HG03442 (cell line): ENCODE measurements around the gene GAS6.

Experiments used
- ATAC-seq: cut with Tn5 transposase; IDR thresholded peaks from one replicate; pipeline ENCODE4 v1.9.1; 2021; ENCODE audit warnings: mild to moderate bottlenecking, moderate library complexity; ENCODE audit not compliant: unreplicated experiment

Gene GAS6

DNA sequence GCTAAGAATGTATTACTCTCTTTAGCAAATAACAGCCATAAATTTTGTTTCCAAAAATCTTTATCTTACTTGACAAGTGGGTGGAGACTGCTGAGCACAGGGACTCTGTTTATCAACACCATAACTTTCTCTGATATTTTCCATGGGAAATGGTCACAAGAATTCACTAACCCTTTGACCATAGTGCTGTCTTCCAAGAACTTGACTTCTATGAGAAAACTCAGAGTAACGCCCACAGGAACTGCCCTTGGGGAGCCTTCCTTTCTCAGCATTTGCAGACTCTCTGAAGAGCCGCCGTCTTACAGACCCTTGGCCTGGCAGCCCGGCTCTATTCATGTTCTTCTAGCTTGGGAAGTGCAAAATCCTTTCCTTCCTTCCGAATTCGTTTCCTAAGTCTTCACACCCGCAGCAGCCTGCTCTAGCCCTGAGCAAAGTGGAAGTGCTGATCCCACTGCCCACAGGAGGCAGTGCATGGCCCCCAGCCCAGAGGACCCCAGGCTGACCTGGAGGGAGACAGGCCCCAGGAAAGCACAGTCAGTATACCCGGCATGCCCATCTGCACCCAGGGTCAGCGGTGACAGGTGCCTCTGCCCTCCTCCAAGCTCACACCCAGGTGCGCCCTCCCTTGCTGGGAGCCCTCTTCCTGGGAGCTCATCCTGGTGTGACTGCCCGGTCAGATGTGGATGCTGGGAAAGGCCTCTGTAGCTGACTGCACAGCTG is 10.2 kb downstream of the GAS6 start:
- ATAC-seq, result no peak

DNA sequence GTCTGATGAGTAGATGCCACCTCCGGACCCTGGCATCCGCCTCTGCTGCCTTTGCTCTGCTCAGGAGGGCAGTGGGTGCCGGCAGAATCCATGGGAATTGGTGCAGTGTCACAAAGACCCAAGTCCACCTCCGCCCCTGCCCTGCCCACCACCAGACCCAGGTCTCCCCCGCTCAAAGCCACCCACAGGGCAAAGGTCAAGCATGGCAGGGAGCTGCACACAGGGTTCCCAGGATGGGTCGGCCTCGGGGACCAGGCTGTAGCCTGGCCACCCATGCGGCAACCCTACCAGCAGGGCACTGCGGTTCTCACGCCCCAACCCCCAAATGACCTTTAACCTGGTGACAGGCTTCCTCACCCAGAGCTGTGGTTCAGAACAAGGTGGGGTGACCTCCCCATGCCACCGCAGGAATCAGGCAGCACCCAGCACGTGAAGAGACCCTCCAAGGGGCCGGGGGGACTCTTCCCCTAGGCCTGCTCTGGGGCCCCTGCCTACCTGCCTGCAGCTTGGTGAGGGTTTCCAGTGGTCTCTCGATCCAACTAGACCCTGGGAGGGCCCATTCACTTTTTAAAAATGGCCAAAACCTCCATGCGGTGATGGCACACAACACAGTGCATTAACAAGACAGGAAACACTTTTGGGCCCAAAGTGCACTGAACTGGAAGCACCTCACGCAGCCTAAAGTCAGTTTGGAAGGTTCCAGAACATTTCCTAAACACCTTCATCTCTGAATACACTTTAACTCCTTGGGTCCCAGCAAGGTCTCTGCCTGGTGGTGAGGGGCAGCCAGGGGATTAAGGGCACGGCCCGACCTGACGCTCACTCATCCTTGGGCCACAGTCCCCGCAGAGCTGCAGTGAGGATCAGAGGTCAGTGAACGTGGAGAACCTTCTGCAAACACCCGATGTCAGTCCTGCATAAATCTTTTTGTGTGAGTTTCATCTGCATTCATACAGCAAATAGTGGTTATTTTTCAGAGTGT is 11.0 kb downstream of the GAS6 start:
- no peak for ATAC-seq

DNA sequence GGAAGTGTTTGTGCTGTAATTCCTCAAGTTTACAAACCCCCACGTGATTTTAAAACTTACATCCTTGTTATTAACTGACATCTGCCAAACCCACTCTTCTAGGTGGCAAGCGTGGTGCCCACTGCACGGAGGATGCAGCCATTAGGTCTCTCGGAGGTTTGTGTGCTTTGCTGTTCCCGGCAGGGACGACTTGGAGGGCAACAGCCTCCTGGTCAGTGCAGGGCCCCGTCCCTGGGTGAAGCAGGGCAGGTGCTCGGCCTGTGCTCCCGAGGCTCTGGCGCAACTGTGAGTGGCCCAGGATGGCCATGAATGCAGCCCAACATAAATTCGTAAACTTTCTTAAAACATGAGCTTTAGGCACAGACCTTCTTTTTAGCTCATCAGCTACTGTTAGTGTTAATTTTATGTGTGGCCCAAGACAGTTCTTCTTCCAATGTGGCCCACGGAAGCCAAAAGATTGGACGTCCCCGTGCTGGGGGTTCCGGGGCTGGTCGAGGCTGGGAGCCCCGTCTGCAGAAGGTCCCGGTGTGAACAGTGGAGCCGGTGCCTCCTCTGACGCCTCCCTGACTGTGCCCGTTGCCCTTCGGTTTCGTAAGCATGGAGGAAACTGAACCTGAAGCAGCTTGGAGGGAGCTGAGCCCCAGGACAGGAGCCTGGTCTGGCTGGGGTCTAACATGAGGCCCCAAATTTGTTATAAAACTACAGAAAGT is 11.9 kb downstream of the GAS6 start:
- no peak for ATAC-seq

DNA sequence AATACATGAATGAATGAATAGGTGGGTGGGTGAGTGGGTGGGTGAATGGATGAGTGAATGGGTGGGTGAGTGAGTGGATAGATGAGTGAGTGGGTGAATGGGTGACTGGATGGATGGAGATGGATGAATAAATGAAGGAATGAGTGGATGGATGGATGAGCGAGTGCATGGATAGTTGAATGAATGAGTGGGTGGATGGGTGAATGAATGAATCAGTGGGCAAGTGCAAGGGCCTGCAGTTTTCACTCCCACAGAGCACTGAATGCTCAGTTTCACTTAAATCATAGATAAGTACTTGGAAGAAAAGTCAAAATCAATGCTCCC is 12.4 kb downstream of the GAS6 start:
- no peak for ATAC-seq

DNA sequence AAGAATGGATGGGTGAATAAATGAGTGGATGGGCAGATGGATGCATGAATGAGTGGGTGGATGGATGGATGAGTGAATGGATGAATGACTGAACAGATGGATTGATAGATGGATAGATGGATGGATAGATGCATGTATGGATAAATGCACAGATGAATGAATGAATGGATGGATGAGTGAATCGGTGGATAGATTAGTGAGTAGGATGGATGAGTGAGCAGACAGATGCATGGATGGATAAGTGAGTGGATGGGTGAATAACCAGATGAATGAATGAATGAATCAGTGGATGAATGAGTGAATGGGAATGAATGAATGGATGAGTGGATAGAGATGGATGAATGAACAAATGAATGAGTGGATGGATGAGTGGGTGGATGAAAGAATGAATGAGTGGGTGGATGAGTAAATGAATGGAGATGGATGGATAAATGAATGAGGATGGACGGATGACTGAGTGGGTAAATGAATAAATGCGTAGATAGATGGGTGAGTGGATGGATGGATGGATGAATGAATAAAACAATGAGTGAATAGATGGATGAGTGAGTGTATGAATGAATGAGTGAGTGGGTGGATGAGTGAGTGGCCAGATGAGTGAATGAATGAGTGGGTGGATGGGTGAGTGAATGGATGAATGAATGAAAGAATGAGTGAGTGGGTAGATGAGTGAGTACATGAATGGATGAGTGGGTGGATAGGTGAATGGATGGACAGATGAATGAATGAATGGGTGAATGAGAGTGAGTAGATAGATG is 13.0 kb downstream of the GAS6 start:
- ATAC-seq, result no peak

DNA sequence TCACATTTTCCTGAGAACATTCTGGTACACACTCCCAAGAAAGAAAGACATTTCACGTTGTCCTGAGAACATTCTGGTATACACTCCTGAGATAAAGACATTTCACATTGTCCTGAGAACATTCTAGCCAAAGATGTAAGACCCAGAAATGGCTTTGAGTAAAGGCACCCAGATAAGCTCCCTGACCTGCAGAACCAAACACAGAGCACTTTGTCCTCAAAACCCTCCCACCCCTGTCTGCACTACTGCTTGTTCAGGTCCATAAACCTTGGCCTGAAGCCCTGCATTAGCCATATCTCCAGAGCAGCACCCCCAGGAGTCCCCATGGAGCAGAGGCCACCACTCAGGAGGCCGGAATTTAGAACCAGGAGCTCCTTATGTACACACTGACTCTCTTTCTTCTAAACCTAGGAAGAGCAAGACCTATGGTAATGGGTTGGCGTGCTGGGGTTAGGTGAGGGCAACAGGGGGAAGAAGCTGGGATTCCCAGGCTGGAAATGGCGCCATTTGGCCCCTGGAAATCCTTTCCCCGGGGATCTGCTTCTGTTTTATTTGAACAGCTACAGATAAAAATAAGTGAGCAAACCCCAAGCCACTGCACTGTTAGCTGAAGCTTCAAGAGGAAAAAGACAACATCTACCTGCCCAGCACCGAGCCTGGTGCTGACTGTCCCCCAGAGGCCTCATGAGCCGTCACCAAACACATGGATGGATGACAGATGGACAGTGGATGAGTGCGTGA is 13.7 kb downstream of the GAS6 start:
- no peak for ATAC-seq

DNA sequence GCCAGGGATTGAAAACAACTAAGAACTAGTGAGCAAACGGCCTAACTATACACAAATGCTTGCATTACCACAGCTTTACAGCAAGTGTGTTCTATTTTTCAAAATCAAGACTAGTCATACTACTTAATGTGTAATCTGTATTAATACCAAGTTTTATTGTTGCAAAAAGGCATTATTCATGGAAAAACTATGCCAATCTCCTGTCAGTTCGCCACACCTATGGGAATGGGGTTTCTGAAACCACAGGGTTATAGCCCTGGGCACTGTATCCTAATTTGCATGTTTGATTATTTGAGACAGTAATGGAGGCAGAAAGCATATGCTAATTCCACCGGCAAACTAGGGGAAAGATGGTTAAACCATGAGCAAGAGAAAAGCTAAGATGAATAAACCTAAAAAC is 14.3 kb downstream of the GAS6 start:
- no peak for ATAC-seq

DNA sequence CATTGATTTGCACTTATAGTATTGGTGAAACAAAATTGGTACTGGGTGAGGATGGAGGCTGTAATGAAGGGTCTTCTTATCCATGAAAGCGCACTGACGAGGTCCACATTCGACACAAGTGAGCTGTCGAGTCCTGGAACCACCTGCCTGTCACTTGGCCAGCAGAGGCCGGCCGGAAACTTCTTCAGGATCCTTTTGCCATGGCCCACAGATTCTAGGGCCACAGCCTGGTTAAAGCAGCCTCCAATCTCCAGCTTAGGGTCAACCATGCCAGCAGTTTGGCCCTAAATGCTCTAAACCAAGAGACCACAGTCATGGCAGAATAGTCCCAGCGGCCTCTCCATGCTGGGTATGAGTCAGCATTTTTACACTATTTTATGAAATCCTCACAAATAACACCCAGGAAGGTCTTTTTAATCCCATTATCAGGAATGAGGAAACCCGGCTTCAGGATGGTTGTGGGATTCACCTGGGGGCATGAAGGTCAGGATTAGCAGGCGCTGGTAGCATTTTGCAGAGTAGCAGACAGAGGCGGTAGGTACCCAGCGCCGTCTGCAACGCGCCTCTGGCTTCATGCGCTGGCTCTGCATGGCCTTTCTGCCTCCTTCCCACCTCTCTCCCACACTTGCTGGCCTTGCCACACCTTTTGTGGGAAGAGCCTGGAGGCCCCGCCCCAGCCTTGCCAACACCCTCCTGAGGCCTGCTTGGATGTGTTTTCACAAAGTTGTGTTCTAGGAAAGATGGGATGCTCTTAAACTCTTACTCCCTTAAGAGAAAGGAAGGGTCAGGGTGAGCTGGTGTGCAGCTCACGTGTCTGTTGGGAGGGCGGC is 15.2 kb downstream of the GAS6 start:
- ATAC-seq, result no peak

DNA sequence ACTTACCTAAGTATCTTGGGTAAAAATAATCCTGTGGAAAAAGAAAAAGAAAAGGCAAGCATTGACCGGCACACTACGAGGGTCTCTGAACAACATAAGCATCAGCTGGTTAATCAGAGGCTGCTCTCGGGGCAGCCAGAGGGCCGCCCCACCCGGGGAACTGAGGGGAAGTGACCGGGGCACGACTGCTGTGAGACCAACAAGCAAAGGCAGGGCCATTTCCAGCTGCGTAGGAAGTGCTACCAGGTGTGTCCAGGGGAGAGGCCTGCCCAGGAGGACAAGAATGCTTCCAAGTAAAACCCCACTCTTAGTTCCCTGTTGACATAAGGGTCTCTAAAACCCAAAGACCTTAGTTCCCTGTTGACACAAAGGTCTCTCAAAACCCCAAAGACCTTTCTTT is 15.9 kb downstream of the GAS6 start:
- no peak for ATAC-seq

DNA sequence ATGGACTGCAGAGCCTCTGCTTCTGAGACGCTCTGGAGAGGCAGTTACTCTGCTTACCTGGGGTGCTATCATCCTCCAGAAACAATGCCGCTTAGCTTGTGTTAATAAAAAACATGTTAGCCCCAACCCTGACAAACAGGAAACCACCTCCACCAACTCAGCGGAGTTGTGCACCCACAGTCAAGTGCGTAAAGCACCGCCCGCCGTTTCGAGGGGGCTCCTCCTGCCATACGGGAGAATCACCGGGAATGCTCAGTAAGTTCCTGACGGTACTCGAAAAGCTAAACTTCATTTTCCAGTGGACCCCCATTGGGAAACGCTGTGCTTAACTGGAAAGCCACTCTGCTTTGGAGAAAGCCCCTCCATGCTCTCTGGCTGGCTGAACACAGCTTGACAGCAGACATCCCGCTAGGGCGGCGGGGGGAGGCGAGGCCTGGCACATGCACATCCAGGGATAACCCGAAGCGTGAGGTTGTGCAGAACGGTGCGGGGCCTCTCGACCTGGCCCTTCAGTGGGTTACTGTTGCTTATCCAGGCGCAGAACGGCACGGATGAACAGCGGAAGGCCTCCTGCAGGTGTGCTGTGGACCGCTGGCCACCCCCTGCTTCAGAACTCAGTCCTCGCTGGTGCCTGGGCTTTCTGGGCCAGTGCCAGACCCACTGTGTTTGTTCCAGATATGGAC is 17.1 kb downstream of the GAS6 start:
- ATAC-seq, result no peak

DNA sequence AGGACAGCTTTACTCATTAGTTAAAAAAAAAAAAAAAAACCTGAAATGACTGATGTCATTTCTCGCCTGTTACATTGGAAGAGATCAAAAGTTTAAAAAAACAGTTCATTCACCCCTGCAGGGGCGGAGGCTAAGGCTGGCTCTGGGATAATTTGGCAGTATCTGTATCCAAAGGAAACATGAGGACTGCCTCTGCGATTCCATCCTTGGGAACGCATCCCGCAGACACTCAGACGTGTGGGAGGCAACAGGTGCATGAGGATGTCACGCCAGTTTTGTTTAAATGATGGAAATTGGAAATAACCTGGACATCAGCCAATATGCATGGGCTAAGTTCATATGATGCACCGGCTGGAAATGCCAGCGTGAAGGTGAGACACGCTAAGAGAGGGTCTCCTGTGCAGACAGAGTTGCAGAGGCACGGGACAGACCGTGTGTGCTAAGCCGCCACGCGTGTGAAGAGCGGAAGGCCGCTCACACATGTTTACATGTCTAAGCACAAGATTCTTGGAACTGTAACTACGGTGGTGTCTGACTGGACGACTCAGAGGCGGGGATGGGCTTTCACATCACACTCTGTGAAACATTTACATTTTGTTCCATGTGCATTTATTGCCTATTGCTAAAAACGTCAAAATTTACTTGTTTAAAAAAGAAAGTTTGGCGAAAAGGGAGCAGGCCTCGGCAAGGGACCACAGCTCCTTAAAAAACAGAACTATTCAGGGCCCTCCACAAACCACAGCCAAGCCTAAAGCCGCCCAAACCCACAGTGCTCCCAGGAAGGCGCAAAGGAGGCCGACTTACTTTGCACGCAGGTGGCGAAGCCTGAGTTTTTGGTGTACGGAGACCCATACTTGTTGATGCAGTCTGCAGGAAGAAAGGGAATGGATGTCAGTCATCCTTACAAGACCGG is 17.9 kb downstream of the GAS6 start:
- no peak for ATAC-seq

DNA sequence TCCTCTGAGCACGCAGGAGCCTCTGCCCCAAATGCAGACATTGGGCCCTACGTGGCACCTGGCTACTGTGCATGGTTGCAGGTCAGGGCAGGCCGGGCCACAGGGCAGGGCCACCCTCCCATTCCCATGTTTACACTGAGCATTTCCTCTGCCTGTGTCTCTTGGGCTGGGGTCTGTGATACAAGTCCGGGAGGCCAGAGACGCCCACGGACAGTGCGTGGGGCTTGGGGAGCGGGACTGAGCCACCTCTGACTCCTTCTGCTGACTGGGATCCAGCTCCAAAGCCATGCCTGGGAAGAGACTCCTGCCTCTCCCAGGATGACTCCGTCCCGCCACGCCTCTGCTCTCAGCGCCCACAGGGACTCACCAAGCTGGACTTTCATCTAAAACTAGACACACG is 18.8 kb downstream of the GAS6 start:
- no peak for ATAC-seq

DNA sequence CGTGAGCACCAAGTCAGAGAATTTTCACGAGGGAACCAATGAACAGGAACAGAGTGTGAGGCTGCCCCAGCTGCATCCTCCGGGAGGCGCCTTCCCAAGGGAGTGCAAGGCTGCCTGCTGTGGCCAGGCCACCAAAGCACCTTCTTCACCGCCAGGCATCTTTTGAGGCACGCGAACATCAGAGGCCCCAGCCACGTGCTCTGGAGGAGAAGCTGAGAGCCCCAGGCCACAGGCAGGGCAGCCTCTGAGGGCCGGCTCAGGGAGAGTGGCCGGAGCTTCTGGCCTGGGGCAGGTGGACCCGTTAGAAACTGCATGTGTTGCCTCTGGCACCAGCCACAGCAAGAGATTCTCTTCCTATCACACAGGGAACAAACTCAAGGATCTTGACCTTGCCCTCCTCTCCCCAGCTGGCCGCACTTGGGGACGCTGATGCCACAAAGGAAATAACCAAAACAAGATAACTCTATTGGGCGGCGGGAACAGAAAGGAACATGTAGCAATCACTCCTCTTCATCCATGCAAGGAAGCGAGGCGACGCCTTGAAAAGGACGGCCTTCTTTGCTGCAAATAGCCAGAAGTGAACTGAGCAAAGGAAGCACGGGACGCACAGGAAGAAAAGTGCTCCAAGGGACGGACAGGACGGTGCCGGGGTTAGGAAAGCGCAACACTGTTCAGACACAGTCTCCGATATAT is 19.9 kb downstream of the GAS6 start:
- ATAC-seq, result no peak

DNA sequence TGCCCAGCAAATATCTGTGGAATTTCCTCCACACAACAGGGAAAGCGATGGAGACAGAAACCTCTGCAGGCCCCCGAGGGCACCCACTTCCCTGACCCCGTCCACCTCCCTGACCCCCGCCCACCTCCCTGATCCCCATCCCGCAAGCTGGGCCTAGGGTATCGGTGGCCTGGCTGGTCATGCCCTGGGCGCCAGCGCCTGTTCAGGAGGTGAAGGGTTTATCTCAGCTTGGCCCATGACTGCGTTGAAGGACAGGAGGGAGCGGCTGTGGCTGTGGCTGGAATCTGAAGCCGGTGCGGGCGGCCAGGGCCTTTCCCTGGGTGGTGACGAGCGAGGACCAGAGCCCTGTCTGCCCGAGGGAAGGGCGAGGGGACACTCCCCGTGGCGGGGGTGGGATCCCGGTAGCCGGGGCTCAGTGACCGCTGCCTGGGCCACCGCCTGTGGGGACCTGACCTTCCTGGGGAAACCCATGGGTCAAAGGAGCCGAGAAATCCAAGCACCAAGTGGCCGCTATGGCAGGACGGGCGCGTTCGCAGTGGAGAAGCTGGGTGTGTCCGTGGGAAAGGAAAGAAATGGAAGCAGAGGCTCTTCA is 20.7 kb downstream of the GAS6 start:
- ATAC-seq, result no peak

DNA sequence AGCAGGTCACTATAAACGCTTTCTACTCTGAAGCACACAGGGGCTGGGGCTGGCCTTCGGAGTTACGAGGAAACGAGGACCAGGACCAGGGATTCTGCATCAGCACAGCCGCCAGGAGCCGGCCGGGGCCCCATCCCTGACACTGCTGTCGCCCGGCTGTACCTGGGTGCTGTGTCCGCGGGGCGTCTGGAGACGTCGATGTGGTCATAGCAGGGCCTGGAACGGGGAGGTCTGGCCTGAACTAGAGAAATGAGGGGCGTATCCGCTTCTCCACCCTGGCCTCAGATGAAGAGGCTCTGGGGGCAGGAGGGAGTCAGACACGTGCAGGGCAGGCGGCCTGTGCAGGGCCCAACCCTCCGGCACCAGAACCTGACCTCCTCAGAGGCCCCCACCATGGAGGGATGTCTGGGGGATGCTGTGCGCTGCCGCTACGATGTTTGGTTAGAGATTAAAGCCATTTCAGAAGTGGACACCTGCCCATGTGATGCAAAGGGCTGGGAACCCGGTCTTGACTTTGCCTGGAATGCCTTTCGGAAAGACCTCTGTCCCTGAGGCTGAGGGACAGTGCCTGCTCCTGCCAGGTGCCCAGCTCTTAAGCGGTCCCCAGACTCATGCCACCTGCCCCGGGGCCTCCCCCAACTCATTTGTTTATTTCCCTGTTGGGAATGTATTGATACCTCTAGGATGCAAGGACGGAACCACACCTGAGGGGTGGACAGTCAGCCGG is 21.4 kb downstream of the GAS6 start:
- no peak for ATAC-seq

DNA sequence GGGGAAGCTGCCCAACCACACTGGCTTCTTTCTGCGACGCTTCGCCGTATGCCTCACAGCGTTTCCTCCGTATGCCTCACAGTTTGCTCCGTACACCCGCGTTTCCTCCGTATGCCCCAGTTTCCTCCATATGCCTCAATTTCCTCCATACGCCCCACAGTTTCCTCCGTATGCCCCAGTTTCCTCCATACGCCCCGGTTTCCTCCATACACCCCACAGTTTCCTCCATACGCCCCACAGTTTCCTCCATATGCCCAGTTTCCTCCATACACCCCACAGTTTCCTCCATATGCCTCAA is 22.6 kb downstream of the GAS6 start:
- ATAC-seq, result no peak
